T-helper 1 cell treated with Interleukin-12 subunit alpha and Interleukin-12 subunit beta and Interleukin-4 antibody, amounts not matched to agents 30 ng/mL and 1 ng/mL, for 36 hours (primary cell): ENCODE data around the gene CASP7. TPM values are rescaled to one million over a fixed set of nuclear protein-coding genes. Genes with fewer than 3 reads are reported as not detected.

ENCODE experiments used
- intact Hi-C: fragments of 100-400 bp; cut with micrococcal nuclease; formaldehyde crosslinking; loops from one replicate; pipeline ENCODE4 v1.15.1; 2024
- total RNA-seq: library from RNA; stranded (reverse); gene quantifications from 2 replicates; pipeline ENCODE4 v1.2.3, GENCODE V29; 2022

Gene CASP7
- total RNA-seq, 1 donor from 2014 or later = 49.1 TPM

DNA sequence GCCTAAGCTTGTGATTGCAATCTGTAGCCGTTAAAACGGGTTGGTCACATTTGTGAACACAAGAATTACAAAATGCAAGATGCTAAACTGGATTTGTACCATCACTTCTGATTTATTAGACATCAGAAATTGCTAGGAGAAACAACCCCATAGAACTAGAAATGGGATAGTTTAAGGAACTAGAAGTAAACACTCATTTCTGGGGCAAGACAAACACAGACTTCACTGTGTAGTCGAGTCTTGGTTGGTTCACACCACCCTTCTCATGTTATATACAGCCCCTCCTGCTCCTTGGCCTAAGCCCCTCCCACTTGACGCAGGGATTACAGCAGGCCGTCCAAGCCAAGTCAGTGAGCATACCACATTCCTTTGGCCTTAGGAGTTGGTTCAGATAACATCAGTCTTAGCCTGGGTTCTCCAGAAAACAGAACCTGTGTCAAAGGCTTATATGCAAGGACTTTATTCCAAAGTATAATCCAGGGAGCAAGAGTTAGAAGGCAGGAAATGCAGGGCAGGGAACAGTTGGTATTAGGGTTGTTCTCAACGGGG, 13.8 kb upstream of the CASP7 start:
- intact Hi-C loops = no loop called here

GRCh38 chr10:113666682-113667252, 12.9 kb upstream of the CASP7 start:
- intact Hi-C loops = no loop called here

DNA sequence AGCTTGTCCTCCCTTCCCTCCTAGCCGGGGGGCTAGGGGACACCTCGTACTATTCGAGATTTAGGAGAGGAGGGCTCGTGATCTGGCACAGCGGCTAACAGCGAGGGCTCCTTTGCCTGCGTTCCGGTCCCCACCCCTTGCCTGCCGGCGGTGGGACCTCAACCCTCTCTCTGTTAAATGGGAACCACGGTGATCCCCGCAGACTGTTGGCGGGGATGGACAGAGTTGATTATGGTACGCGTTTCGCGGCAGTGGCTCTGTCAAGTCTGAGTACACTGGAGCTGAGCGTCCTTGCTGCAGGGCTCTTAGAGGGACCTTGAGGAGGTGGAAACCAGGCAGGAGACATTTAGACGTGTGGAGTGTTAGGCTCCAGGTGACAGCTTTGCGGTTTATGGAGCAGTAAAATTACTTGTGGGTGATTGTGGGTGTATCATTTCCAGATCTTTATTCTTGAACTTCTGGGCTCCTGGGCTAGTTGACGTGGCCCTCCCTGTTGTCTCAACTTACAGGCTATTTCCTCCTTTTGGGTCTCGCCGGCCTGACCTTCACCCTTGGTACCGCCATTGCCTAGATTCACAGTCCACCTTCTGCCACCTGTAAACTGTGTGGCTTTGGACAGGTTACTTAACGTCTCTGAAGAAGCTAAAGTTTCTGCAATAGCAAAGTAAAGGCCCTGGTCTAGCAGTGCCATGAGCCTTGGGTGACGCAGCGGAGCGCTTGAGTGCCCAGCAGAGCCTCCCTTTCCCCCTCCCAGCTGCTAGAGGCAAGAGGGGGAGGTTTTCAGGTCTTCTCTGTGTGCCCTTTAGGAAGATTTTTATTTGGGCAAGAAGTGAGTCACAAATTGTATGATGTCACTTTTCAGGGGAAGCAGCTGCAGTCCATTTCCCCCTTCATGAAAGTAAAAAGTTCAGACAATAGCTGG, 739 bp downstream of the CASP7 start:
- intact Hi-C loops = loop anchor here (2.0 to 5.0 kb wide), 7 partner anchors 174 to 1498 kb away; partner anchors contain the start of genes DCLRE1A, FHIP2A, GPAM and NHLRC2

- intact Hi-C loops = loop anchor here (1.0 to 5.0 kb wide), 8 partner anchors 173 to 1500 kb away; partner anchors contain the start of genes DCLRE1A, FHIP2A, GPAM and NHLRC2
These were observed 2.1 kb downstream of the CASP7 start for GRCh38 chr10:113681533-113682470.

GRCh38 chr10:113683300-113683699, 3.6 kb downstream of the CASP7 start:
- intact Hi-C loops = loop anchor here (5.0 kb wide), 6 partner anchors 844 to 1501 kb away; partner anchors contain the start of genes FHIP2A, GPAM, VTI1A and ZDHHC6

DNA sequence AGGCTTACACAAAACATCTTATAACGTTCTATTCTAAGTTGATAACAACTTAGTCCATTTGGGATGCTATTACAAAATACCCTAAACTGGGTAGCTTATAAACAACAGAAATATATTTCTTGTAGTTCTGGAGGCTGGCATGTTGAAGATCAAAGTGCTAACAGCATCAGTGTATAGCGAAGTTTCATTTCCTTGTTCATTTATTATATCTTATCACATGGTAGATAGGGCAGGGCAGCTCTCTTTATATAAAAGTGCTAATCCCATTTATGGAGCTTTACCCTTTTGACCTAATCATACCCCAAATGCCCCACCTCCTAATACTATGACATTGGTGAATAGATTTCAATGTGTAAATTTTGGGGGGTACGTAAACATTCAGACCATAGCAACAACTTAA, 6.3 kb downstream of the CASP7 start:
- intact Hi-C loops = loop anchor here (5.0 kb wide), 2 partner anchors 931 to 1116 kb away; no protein-coding TSS in a partner anchor

GRCh38 chr10:113687037-113687436, 7.3 kb downstream of the CASP7 start:
- intact Hi-C loops = loop anchor here (5.0 kb wide), 2 partner anchors 930 to 1115 kb away; no protein-coding TSS in a partner anchor

- intact Hi-C loops = loop anchor here (1.0 to 5.0 kb wide), 5 partner anchors 10 to 1250 kb away; partner anchors contain the start of genes CASP7 and TRUB1
These were observed 9.3 kb downstream of the CASP7 start for GRCh38 chr10:113689057-113689456.

- intact Hi-C loops = loop anchor here (1.0 to 5.0 kb wide), 5 partner anchors 10 to 1249 kb away; partner anchors contain the start of genes CASP7 and TRUB1
These were observed 9.9 kb downstream of the CASP7 start for GRCh38 chr10:113689574-113689973.

DNA sequence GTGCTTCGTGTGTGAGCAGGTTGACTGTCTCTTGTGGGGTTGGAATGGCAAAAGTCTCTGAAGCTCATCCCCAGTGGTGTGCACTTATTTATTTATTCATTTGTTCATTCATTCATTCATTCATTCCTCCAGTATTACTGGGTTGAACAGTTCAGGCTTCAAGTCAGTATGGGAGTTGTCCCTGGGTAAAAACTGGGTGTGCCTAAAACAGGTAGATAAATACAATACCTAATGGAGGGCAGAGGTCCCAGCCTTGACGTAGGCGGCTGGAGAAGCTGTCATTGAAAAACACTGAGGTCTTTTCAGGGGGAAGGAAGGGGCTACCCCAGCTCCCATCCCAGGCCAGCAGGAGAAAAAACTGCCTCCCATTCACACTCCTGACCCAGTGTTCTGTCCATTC, 11.0 kb downstream of the CASP7 start:
- intact Hi-C loops = no loop called here

DNA sequence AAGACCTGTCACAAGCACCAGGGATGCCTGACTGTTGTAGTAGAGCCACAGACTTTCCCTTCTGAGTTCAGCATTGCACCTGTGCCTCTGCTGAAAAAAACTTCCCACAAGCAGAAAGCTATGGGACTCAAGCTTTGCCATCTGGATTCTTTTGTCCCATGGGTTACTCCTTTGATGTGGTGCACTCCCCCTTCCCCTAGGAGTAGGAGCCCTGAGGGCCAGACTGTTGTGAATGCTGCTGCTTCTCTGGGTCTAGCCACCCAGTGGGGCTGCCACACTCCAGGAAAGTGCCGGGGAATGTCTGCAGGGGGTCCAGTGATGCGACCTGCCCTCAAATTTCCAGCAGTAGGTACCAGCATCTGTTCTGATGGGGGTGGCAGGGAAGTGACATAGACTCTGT, 11.7 kb downstream of the CASP7 start:
- intact Hi-C loops = no loop called here

- intact Hi-C loops = no loop called here
These were observed 12.6 kb downstream of the CASP7 start for GRCh38 chr10:113692271-113692670.

DNA sequence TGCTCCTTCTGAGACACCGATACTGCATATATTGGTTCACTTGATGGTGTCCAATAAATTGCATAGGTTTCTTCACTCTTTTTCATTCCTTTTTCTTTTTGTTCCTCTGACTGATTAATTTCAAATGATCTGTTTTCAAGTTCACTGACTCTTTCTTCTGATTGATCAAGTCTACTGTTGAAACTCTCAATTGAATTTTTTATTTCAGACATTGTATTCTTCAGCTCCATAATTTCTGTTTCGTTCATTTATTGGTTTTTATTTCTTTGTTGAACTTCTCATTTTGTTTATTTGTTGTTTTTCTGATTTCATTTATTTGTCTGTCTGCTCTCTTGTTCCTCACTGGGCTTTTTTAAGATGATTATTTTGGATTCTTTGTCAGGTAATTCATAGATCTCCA, 13.6 kb downstream of the CASP7 start:
- intact Hi-C loops = no loop called here

GRCh38 chr10:113695691-113696090, 16.0 kb downstream of the CASP7 start:
- intact Hi-C loops = no loop called here

GRCh38 chr10:113697595-113697994, 17.9 kb downstream of the CASP7 start:
- intact Hi-C loops = no loop called here

DNA sequence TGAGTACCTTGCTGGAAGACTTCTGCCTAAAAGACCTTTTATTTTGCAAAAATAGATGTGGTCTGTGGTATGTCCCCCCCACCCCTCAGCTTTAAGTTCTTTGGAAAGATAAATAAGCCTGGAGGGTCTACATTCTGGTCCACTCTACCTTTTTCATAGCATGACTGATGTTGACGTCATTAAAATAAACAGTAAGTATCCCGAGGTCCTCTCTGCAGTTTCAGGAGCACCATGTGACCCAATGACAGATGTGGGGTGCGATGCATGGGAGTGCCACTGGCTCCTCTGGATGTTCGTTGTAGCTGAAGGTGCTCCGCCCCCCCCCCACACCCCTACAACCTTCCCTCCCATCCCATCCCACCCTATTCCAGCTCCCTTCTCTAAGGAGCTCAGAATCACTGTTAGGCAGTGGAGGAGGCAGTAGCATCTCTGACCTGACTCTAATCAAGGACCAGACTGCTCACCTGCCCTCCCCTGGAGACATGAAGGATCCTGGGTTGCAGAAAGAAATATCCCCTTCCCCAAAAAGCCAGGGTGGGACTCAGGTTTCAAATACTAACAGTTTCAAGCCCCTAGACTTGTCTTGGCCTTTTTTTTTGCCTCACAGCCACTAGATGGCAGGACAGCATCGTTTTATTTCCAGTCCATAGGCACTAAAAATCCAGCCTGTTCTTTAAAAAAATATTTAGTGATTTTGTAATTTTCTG, 25.1 kb downstream of the CASP7 start:
- intact Hi-C loops = loop anchor here (1.0 to 5.0 kb wide), 4 partner anchors 25 to 600 kb away; partner anchors contain the start of gene CASP7

DNA sequence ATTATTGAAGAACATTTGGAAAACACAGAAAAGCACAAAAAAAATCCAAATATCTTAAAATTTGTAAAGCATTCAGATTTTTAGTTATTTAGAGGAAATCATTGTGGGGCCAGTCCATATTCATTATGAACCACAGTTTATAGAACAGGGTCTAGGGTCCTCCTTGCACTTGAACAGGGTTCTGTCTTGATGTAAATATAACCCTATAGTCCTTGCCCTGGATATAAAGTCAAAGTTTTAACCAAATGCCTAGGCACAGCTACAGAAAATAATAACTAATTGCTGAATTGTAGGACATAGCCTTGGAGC, 25.6 kb downstream of the CASP7 start:
- intact Hi-C loops = loop anchor here (1.0 to 5.0 kb wide), 4 partner anchors 26 to 599 kb away; partner anchors contain the start of gene CASP7

- intact Hi-C loops = loop anchor here (5.0 kb wide), 1 partner anchor 91 kb away; no protein-coding TSS in a partner anchor
These were observed 26.9 kb downstream of the CASP7 start for GRCh38 chr10:113706623-113707022.

GRCh38 chr10:113708640-113709039, 28.9 kb downstream of the CASP7 start:
- intact Hi-C loops = loop anchor here (5.0 kb wide), 1 partner anchor 89 kb away; no protein-coding TSS in a partner anchor
